H1 (cell line): Measurements from ENCODE around the gene MOB4. TPM values are rescaled to one million over a fixed set of nuclear protein-coding genes. Genes with fewer than 3 reads are reported as not detected.

Experiments used
- CTCF ChIA-PET: fragments of 300-600 bp; sonication (Branson Sonifier 250); formaldehyde crosslinking; loops from one replicate; lab custom pipeline; 2021; ENCODE audit not compliant: partially characterized antibody; lab: Charles Lee
- POLR2A ChIA-PET: fragments of 300-600 bp; sonication (Branson Sonifier 250); formaldehyde crosslinking; loops from one replicate; lab custom pipeline; 2021; ENCODE audit warnings: inconsistent platforms; ENCODE audit not compliant: partially characterized antibody; lab: Charles Lee
- DNase-seq, 2 experiments: peaks; one replicate each; pipeline versions ENCODE4 v3.0.0 to v3.0.0-alpha.2; 2010 to 2022; ENCODE audit warnings: low spot score in 2 of 2, low read depth in 1 of 2, mixed read lengths in 1 of 2
- FAIRE-seq: peaks from 2 replicates; lab custom pipeline; 2011; peaks lifted over from hg19 to GRCh38; lab: Jason Lieb, UNC
- H2AFZ ChIP-seq: 2 replicates; pipeline ENCODE4 v1.8.1; 2012; ENCODE audit warnings: low read length, inconsistent platforms
- H2AK5ac ChIP-seq: 2 replicates; pipeline ENCODE4 v1.6.1; 2013; ENCODE audit warnings: low read depth, low read length
- H2BK120ac ChIP-seq: replicated peaks from 2 replicates; pipeline ENCODE3; 2013; ENCODE audit warnings: low read depth, low read length, inconsistent platforms
- H2BK12ac ChIP-seq: 2 replicates; pipeline ENCODE4 v1.6.1; 2013; ENCODE audit warnings: low read depth, low read length
- H2BK15ac ChIP-seq: 2 replicates; pipeline ENCODE4 v1.6.1; 2013; ENCODE audit warnings: low read length
- H2BK20ac ChIP-seq: 2 replicates; pipeline ENCODE4 v1.6.1; 2013; ENCODE audit warnings: low read length
- H2BK5ac ChIP-seq: 2 replicates; pipeline ENCODE4 v1.6.1; 2013; ENCODE audit warnings: low read depth, low read length
- H3K14ac ChIP-seq: 2 replicates; pipeline ENCODE4 v1.6.1; 2013; ENCODE audit warnings: inconsistent platforms; ENCODE audit not compliant: insufficient read length
- H3K18ac ChIP-seq: 2 replicates; pipeline ENCODE4 v1.6.1; 2013; ENCODE audit warnings: low read length; ENCODE audit errors: extremely low read depth
- H3K23ac ChIP-seq: 2 replicates; pipeline ENCODE4 v1.6.1; 2013; ENCODE audit warnings: inconsistent platforms; ENCODE audit not compliant: insufficient read length
- H3K23me2 ChIP-seq: 2 replicates; pipeline ENCODE4 v1.6.1; 2013; ENCODE audit warnings: low read depth, low read length
- H3K27ac ChIP-seq: 2 replicates; pipeline ENCODE4 v1.6.1; 2011; ENCODE audit warnings: low read depth, low read length, inconsistent platforms
- H3K27me3 ChIP-seq, 4 experiments: replicated peaks in 1 of 4; 1 replicate in 1 of 4; 2 replicates in 3 of 4; pipeline versions ENCODE4 v1.6.1 to v1.8.1; 2011 to 2013; ENCODE audit warnings: low read length in 3 of 4, mild to moderate bottlenecking in 3 of 4, inconsistent platforms in 2 of 4, mixed read lengths in 2 of 4, moderate library complexity in 1 of 4; ENCODE audit not compliant: control insufficient read depth in 3 of 4, insufficient read depth in 3 of 4; ENCODE audit errors: extremely low read depth in 1 of 4
- H3K36me3 ChIP-seq, 4 experiments: 2 replicates each; pipeline versions ENCODE4 v1.6.1 to v1.8.1; 2011 to 2013; ENCODE audit warnings: mild to moderate bottlenecking in 4 of 4, low read length in 3 of 4, moderate library complexity in 2 of 4, control low read depth in 1 of 4, inconsistent platforms in 1 of 4; ENCODE audit not compliant: insufficient read depth in 4 of 4, control insufficient read depth in 2 of 4
- H3K4ac ChIP-seq: replicated peaks from 2 replicates; pipeline ENCODE3; 2013; ENCODE audit warnings: low read length, low read depth, mixed read lengths, inconsistent platforms; ENCODE audit not compliant: insufficient read length
- H3K4me1 ChIP-seq, 4 experiments: replicated peaks in 1 of 4; 1 replicate in 1 of 4; 2 replicates in 3 of 4; pipeline versions ENCODE4 v1.6.1 to v1.8.1; 2011 to 2013; ENCODE audit warnings: low read length in 3 of 4, inconsistent platforms in 2 of 4, mixed read lengths in 1 of 4; ENCODE audit not compliant: insufficient read depth in 4 of 4, control insufficient read depth in 3 of 4
- H3K4me2 ChIP-seq, 2 experiments: 2 replicates each; pipeline versions ENCODE4 v1.6.1 to v1.8.1; 2011 to 2013; ENCODE audit warnings: low read depth in 2 of 2, low read length in 2 of 2, control low read depth in 1 of 2, inconsistent platforms in 1 of 2, mild to moderate bottlenecking in 1 of 2; ENCODE audit not compliant: insufficient read depth in 1 of 2
- H3K4me3 ChIP-seq, 4 experiments: fragments of 200-600, 300-600 bp in 1 of 4; sonication (generic), shearing (Covaris generic), sonication (Bioruptor Twin) in 1 of 4; 2 replicates each; pipeline versions ENCODE4 v1.5.1 to v1.8.1; 2011 to 2016; ENCODE audit warnings: low read length in 4 of 4, low read depth in 3 of 4, control low read depth in 2 of 4, inconsistent platforms in 2 of 4, mild to moderate bottlenecking in 2 of 4, mixed read lengths in 1 of 4, moderate library complexity in 1 of 4; ENCODE audit not compliant: insufficient read depth in 2 of 4; ENCODE audit errors: extremely low read depth in 1 of 4
- H3K56ac ChIP-seq: replicated peaks from 2 replicates; pipeline ENCODE3; 2013; ENCODE audit warnings: low read depth, mild to moderate bottlenecking, mixed read lengths, low read length, inconsistent platforms; ENCODE audit not compliant: insufficient read length
- H3K79me1 ChIP-seq: 2 replicates; pipeline ENCODE4 v1.6.1; 2013; ENCODE audit warnings: low read depth, low read length, control low read depth
- H3K79me2 ChIP-seq, 2 experiments: 2 replicates each; pipeline versions ENCODE4 v1.6.1 to v1.8.1; 2012 to 2013; ENCODE audit warnings: low read length in 2 of 2, mild to moderate bottlenecking in 2 of 2, inconsistent platforms in 1 of 2; ENCODE audit not compliant: insufficient read depth in 2 of 2, control insufficient read depth in 1 of 2
- H3K9ac ChIP-seq, 4 experiments: replicated peaks in 1 of 4; 1 replicate in 1 of 4; 2 replicates in 3 of 4; pipeline versions ENCODE4 v1.6.1 to v1.8.1; 2011 to 2013; ENCODE audit warnings: low read depth in 3 of 4, low read length in 3 of 4, control low read depth in 2 of 4, mild to moderate bottlenecking in 2 of 4, moderate library complexity in 2 of 4, inconsistent platforms in 1 of 4; ENCODE audit errors: extremely low read depth in 1 of 4
- H3K9me3 ChIP-seq, 2 experiments: 2 replicates each; pipeline versions ENCODE4 v1.6.1 to v1.8.1; 2012 to 2013; ENCODE audit warnings: mild to moderate bottlenecking in 2 of 2, moderate library complexity in 2 of 2, control low read depth in 1 of 2, inconsistent platforms in 1 of 2, low read depth in 1 of 2, low read length in 1 of 2, mixed read lengths in 1 of 2; ENCODE audit not compliant: insufficient read depth in 2 of 2
- H4K20me1 ChIP-seq, 2 experiments: replicated peaks in 1 of 2; 2 replicates each; pipeline versions ENCODE3 to v1.8.1; 2011 to 2013; ENCODE audit warnings: inconsistent platforms in 2 of 2, low read length in 2 of 2, mild to moderate bottlenecking in 1 of 2; ENCODE audit not compliant: insufficient read depth in 2 of 2, control insufficient read depth in 1 of 2
- H4K5ac ChIP-seq: 2 replicates; pipeline ENCODE4 v1.6.1; 2013; ENCODE audit warnings: low read length, low read depth, mixed read lengths, inconsistent platforms; ENCODE audit not compliant: insufficient read length
- H4K8ac ChIP-seq: 2 replicates; pipeline ENCODE4 v1.8.0; 2013; ENCODE audit warnings: mild to moderate bottlenecking, moderate library complexity, low read length, inconsistent platforms; ENCODE audit not compliant: insufficient read depth; ENCODE audit errors: extremely low read depth
- H4K91ac ChIP-seq: replicated peaks from 2 replicates; pipeline ENCODE3; 2013; ENCODE audit warnings: low read length, mixed read lengths, inconsistent platforms; ENCODE audit not compliant: insufficient read length
- POU5F1 ChIP-seq: IDR thresholded peaks from 2 replicates; pipeline ENCODE4 v1.6.1; 2011; ENCODE audit warnings: low read depth, mild to moderate bottlenecking, low read length, moderate library complexity
- RNF2 ChIP-seq: fragments of 200-900, 300-1000 bp; sonication (generic); IDR thresholded peaks from 2 replicates; pipeline ENCODE4 v1.7.1; 2016; ENCODE audit warnings: borderline replicate concordance, low read depth, mild to moderate bottlenecking, antibody characterized with exemption, low read length; ENCODE audit not compliant: poor library complexity, severe bottlenecking; ENCODE audit errors: missing control alignments
- SP4 ChIP-seq: IDR thresholded peaks from 2 replicates; pipeline ENCODE4 v1.6.1; 2012; ENCODE audit warnings: low read length, inconsistent platforms
- SRF ChIP-seq: IDR thresholded peaks from 2 replicates; pipeline ENCODE4 v1.6.1; 2011; ENCODE audit warnings: mild to moderate bottlenecking, low read depth, low read length, moderate library complexity
- YY1 ChIP-seq: IDR thresholded peaks from 2 replicates; pipeline ENCODE4 v1.6.1; 2011; ENCODE audit warnings: low read depth, mild to moderate bottlenecking, low read length
- WGBS, 2 experiments: shearing (Covaris generic) in 1 of 2; methylation state at CpG; one replicate each; pipeline versions ENCODE4 v1.1.6 to v1.1.7; 2013 to 2015; ENCODE audit warnings: low lambda C conversion rate in 2 of 2, mixed read lengths in 2 of 2, inconsistent platforms in 1 of 2, low coverage in 1 of 2, missing lambda C conversion rate in 1 of 2; ENCODE audit not compliant: insufficient replicate concordance in 2 of 2, insufficient coverage in 1 of 2, insufficient read length in 1 of 2; ENCODE audit errors: extremely low coverage in 1 of 2, missing lambda C conversion rate in 1 of 2; 5-methylcytosine and 5-hydroxymethylcytosine counted together
- polyA plus RNA-seq, 7 experiments: library from polyadenylated mRNA; depleted of rRNA in 3 of 7; stranded (reverse) in 5 of 7; unstranded in 2 of 7; fragments of >200 nt in 5 of 7; fragments of 200-250 nt in 2 of 7; gene quantifications; 1 replicate in 5 of 7; 2 replicates in 1 of 7; 4 replicates in 1 of 7; pipeline versions ENCODE4 v1.2.1 to v1.2.3, GENCODE V29; 2011 to 2013; ENCODE audit warnings: missing spikeins in 2 of 7, mixed read lengths in 2 of 7
- total RNA-seq: library from RNA; stranded (reverse); fragmentation: NEBNext Ultra II Directional; extraction: Animal tissue kit (Norgen Biotek cat#: 25700); gene quantifications from 2 replicates; pipeline ENCODE4 v1.2.1, GENCODE V29; 2021
- TF ChIP-seq, protein P1 (sequence below): IDR thresholded peaks from 2 replicates; pipeline ENCODE4 v1.6.1; 2011; ENCODE audit warnings: low read depth, mild to moderate bottlenecking, low read length; ENCODE audit not compliant: insufficient read depth

Gene MOB4
- total and polyA plus RNA-seq, 2 of the 8 experiments (the other 6 are each of a cell fraction or from before 2014, with no cell fraction given) = 51.5 to 54.2 TPM

DNA sequence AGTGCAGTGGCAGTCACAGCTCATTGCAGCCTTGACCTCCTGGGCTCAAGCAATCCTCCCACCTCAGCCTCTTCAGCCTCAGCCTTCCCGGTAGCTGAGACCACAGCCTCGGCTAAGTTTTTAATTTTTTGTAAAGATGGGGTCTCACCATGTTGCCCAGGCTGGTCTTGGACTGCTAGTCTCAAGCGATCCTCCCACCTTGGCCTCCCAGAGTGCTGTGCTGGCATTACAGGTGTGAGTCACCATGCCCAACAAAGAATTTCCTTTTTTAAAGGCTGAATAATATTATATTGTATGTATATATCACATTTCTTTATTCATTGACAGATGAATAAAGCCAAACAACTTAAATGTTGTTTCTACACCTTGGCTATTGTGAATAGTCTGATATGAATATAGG is 42.5 kb downstream of the MOB4 start:
- H3K27me3 ChIP-seq = no peaks in the 10 kb centered on the region
- H2AK5ac ChIP-seq = no peak overlapping the region
- no peaks in the 10 kb centered on the region for H3K79me2 ChIP-seq
- no peak overlapping the region for H3K56ac ChIP-seq
- H3K9ac ChIP-seq = no peak overlapping the region
- FAIRE-seq (no peak), DNase-seq (no peak)
- no peaks in the 10 kb centered on the region for H4K20me1 ChIP-seq
- H3K9me3 ChIP-seq = no peaks in the 10 kb centered on the region
- H3K23ac ChIP-seq = no peak overlapping the region
- H3K18ac ChIP-seq = no peak overlapping the region
- no peak overlapping the region for H2AFZ ChIP-seq
- peaks cover 0 to 24% (median 1%) of the 10 kb centered on the region in 4 experiments; a peak in 2 of 8 replicates for H3K36me3 ChIP-seq
- H2BK5ac ChIP-seq = no peak overlapping the region
- no peak overlapping the region for H2BK12ac ChIP-seq
- H4K8ac ChIP-seq = no peak overlapping the region
- no peak overlapping the region for H4K91ac ChIP-seq
- H2BK120ac ChIP-seq = no peak overlapping the region
- H4K5ac ChIP-seq = no peak overlapping the region
- no peaks in the 10 kb centered on the region for H3K23me2 ChIP-seq
- H3K27ac ChIP-seq = no peak overlapping the region
- no peak overlapping the region for H3K4me3 ChIP-seq
- H2BK15ac ChIP-seq = no peak overlapping the region
- ChIA-PET POLR2A (interaction anchor here (0.8 kb wide), 1 partner anchor 10 kb away, joined by 3 read pairs; no protein-coding TSS in a partner anchor), CTCF (interaction anchor here (1.8 kb wide), 1 partner anchor 38 kb away, joined by 3 read pairs; no protein-coding TSS in a partner anchor)
- no peak overlapping the region for H2BK20ac ChIP-seq
- no peaks in the 10 kb centered on the region for H3K4me1 ChIP-seq
- H3K79me1 ChIP-seq = no peaks in the 10 kb centered on the region
- H3K4ac ChIP-seq = no peak overlapping the region
- 86% methylated on average over 3 of the region's 3 CpGs; no CpG with 5 or more reads in 1 of the 2 experiments for WGBS, 2 experiments
- no peak overlapping the region for H3K14ac ChIP-seq
- H3K4me2 ChIP-seq = no peak overlapping the region
- TF ChIP-seq RNF2 (no peak), YY1 (no peak), SP4 (no peak), POU5F1 (no peak), SRF (no peak)
- TF ChIP-seq, protein P1, sequence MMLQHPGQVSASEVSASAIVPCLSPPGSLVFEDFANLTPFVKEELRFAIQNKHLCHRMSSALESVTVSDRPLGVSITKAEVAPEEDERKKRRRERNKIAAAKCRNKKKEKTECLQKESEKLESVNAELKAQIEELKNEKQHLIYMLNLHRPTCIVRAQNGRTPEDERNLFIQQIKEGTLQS = no peak
